ENCODE data around the gene TBC1D5. TPM values are rescaled to one million over a fixed set of nuclear protein-coding genes. Genes with fewer than 3 reads are reported as not detected.
"Not testable (repeated sequence)": the region's sequence is repeated elsewhere in the genome, so short reads cannot be mapped to it uniquely, and the experiment has no call there.

The TBC1D5 gene
- total RNA-seq, 1 experiment from 2014 or later, result 43.3 TPM

DNA sequence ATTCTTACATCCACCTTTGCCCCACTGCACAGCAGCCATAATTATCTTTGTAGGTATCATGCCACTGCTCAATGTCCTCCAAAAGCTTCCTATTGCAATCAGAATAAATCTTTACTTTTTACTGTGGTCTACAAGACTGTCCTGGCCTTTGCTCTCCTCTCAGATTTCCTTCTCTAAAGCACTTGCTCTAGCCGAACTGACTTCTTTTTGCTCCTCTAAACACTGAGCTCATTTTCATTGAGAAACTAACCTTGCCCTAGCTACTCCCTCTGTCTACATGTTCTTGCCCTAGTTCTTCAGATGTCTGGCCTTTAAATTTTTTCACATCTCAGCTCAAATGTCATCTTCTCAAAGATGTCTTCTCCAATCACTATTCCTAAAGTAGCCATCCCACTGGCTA, 342.8 kb downstream of the TBC1D5 start:
- H3K27ac Mint-ChIP-seq (ENCODE audit: low read depth, unreplicated experiment), result no peak overlapping the region
- CTCF ChIA-PET, result interaction anchor here (0.5 to 2.0 kb wide), 6 partner anchors 14 to 801 kb away, joined by 3 to 13 read pairs (median 4); no protein-coding TSS in a partner anchor
- TF ChIP-seq, protein P1, sequence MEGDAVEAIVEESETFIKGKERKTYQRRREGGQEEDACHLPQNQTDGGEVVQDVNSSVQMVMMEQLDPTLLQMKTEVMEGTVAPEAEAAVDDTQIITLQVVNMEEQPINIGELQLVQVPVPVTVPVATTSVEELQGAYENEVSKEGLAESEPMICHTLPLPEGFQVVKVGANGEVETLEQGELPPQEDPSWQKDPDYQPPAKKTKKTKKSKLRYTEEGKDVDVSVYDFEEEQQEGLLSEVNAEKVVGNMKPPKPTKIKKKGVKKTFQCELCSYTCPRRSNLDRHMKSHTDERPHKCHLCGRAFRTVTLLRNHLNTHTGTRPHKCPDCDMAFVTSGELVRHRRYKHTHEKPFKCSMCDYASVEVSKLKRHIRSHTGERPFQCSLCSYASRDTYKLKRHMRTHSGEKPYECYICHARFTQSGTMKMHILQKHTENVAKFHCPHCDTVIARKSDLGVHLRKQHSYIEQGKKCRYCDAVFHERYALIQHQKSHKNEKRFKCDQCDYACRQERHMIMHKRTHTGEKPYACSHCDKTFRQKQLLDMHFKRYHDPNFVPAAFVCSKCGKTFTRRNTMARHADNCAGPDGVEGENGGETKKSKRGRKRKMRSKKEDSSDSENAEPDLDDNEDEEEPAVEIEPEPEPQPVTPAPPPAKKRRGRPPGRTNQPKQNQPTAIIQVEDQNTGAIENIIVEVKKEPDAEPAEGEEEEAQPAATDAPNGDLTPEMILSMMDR (IDR thresholded peaks at IDR 0.05; ENCODE audit: unreplicated experiment), result no peak
- no peaks in the 10 kb centered on the region for H3K27me3 Mint-ChIP-seq (ENCODE audit: insufficient read depth, unreplicated experiment)
- POLR2A ChIA-PET, result interaction anchor here (0.7 to 1.8 kb wide), 3 partner anchors 9 to 72 kb away, joined by 3 to 6 read pairs (median 3); no protein-coding TSS in a partner anchor
- DNase-seq (ENCODE audit: unreplicated experiment), result no peak
- no TSS peak for BruUV-seq (replicated peaks)
- H3K36me3 Mint-ChIP-seq (ENCODE audit: insufficient read depth, unreplicated experiment), result no peaks in the 10 kb centered on the region
- H3K4me1 Mint-ChIP-seq (ENCODE audit: insufficient read depth, unreplicated experiment), result no peaks in the 10 kb centered on the region
- intact Hi-C loops (cut with micrococcal nuclease), result no loop called here
- no peaks in the 10 kb centered on the region for H3K9me3 Mint-ChIP-seq (ENCODE audit: unreplicated experiment)
- H3K4me3 Mint-ChIP-seq (ENCODE audit: unreplicated experiment), result no peak overlapping the region

DNA sequence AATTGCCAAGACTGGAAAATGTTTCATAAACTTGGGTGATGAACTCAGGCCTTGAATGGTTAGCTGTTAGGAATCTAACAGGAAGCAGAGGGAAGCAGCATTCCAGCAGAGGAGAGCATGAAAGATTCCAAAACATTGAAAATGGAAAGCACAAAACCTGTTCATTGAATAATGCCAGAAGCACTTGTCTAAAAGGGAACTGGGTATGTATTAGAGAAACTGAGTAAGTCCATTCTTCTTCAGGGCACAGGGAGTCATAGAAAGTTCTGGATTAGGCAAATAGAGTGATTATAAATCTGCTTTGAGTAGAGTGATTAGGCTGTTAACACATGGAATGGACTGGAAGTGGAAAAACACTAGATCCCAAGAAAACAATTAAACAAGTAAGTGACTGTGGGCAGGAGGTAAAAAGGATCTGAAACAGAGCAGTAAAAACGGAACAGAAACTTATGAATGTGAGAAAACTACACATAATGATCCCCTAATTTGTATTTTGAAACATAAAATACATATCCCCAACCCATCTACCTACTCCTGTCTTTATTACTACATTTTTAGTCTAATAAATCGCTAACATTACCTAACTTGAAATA, 343.4 kb downstream of the TBC1D5 start:
- intact Hi-C loops (cut with micrococcal nuclease), result no loop called here
- Mint-ChIP-seq H3K27me3 (ENCODE audit: insufficient read depth, unreplicated experiment) (no peaks in the 10 kb centered on the region), H3K36me3 (ENCODE audit: insufficient read depth, unreplicated experiment) (no peaks in the 10 kb centered on the region), H3K9me3 (ENCODE audit: unreplicated experiment) (no peaks in the 10 kb centered on the region), H3K4me1 (ENCODE audit: insufficient read depth, unreplicated experiment) (no peaks in the 10 kb centered on the region), H3K4me3 (ENCODE audit: unreplicated experiment) (no peak overlapping the region), H3K27ac (ENCODE audit: low read depth, unreplicated experiment) (no peak overlapping the region)
- no TSS peak for BruUV-seq (replicated peaks)
- TF ChIP-seq, protein P1 (IDR thresholded peaks at IDR 0.05; ENCODE audit: unreplicated experiment), result no peak
- DNase-seq (ENCODE audit: unreplicated experiment), result no peak
- ChIA-PET CTCF (interaction anchor here (0.5 to 2.0 kb wide), 4 partner anchors 12 to 78 kb away, joined by 3 to 13 read pairs (median 6); no protein-coding TSS in a partner anchor), POLR2A (interaction anchor here (0.7 to 1.8 kb wide), 3 partner anchors 8 to 72 kb away, joined by 3 to 6 read pairs (median 3); no protein-coding TSS in a partner anchor)

DNA sequence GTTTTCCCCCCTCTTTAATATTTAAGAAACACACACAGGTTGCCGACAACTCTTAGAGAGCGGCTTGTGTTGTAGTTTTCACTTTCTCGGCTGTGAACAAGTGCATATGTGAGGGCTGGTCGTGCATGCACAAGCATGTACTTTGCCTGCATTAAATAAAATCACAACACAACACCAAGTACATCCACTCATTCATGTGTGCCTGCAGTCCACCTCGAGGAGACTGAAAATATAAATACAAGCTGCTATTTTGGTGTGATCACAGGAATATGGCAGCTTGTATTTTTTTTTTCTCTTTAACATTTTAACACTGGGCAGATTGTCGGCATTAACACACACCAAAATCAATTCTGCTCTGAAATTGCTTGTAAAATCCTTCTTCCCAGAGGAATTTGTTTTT, 346.4 kb downstream of the TBC1D5 start:
- CTCF ChIA-PET, result no interaction called here

DNA sequence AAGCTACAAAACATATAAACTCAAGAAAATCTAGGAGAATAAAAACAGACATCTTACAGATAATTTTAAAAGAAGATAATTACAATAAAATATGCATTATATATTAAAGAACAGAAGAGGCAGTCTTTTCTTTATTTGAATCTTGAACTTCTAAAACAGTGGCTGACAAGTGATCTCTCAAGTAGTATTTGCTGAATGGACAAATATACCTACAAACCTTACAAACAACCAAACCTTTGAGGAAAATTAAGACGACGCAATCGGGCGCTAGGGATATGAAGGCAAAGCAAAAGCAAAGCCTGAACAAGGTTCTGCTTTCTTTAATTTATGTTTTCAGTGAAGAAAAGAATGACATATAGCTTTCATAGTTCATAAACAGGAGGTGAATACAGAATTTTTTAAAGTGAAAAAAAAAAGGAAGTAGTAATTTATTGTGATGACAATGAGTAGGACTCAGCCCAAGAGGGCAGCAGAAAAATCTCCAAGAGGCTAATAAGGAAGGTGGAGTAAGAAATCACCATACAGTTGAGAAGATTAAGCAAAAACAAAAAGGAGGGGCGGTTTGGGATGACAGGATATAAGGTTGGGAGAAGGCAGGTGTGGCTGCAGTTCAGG, 347.8 kb downstream of the TBC1D5 start:
- no TSS peak for BruUV-seq (replicated peaks)
- peaks cover 12% of the 10 kb centered on the region for H3K36me3 Mint-ChIP-seq (ENCODE audit: insufficient read depth, unreplicated experiment)

More for the DNA sequence above, 346.4 kb downstream of the TBC1D5 start:
- H3K4me3 Mint-ChIP-seq (ENCODE audit: unreplicated experiment), result no peak overlapping the region
- TF ChIP-seq, protein P1 (IDR thresholded peaks at IDR 0.05; ENCODE audit: unreplicated experiment), result no peak
- DNase-seq (ENCODE audit: unreplicated experiment), result no peak
- POLR2A ChIA-PET, result no interaction called here
- no peaks in the 10 kb centered on the region for H3K4me1 Mint-ChIP-seq (ENCODE audit: insufficient read depth, unreplicated experiment)
- no peak overlapping the region for H3K27ac Mint-ChIP-seq (ENCODE audit: low read depth, unreplicated experiment)
- peaks cover 12% of the 10 kb centered on the region for H3K36me3 Mint-ChIP-seq (ENCODE audit: insufficient read depth, unreplicated experiment)
- no peaks in the 10 kb centered on the region for H3K27me3 Mint-ChIP-seq (ENCODE audit: insufficient read depth, unreplicated experiment)
- no peaks in the 10 kb centered on the region for H3K9me3 Mint-ChIP-seq (ENCODE audit: unreplicated experiment)
- intact Hi-C loops (cut with micrococcal nuclease), result no loop called here
- BruUV-seq (replicated peaks), result no TSS peak

DNA sequence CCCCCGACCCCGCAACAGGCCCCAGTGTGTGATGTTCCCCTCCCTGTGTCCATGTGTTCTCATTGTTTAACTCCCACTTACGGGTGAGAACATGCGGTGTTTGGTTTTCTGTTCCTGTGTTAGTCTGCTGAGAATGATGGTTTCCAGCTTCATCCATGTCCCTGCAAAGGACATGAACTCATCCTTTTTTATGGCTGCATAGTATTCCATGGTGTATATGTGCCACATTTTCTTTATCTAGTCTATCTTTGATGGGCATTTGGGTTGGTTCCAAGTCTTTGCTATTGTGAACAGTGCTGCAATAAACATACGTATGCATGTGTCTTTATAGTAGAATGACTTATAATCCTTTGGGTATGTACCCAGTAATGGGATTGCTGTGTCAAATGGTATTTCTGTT, 349.9 kb downstream of the TBC1D5 start:
- H3K4me1 Mint-ChIP-seq (ENCODE audit: insufficient read depth, unreplicated experiment); POLR2A ChIA-PET; H3K27me3 Mint-ChIP-seq (ENCODE audit: insufficient read depth, unreplicated experiment); H3K9me3 Mint-ChIP-seq (ENCODE audit: unreplicated experiment); DNase-seq (ENCODE audit: unreplicated experiment); BruUV-seq (replicated peaks); intact Hi-C loops (cut with micrococcal nuclease); CTCF ChIA-PET; H3K4me3 Mint-ChIP-seq (ENCODE audit: unreplicated experiment); H3K27ac Mint-ChIP-seq (ENCODE audit: low read depth, unreplicated experiment): not testable (repeated sequence)
- H3K36me3 Mint-ChIP-seq (ENCODE audit: insufficient read depth, unreplicated experiment), result peaks cover 18% of the 10 kb centered on the region

More for the DNA sequence above, 347.8 kb downstream of the TBC1D5 start:
- POLR2A ChIA-PET, result interaction anchor here (1.0 kb wide), 1 partner anchor 16 kb away, joined by 5 read pairs; no protein-coding TSS in a partner anchor
- intact Hi-C loops (cut with micrococcal nuclease), result no loop called here
- no peaks in the 10 kb centered on the region for H3K9me3 Mint-ChIP-seq (ENCODE audit: unreplicated experiment)
- H3K4me1 Mint-ChIP-seq (ENCODE audit: insufficient read depth, unreplicated experiment), result no peaks in the 10 kb centered on the region
- CTCF ChIA-PET, result no interaction called here
- H3K4me3 Mint-ChIP-seq (ENCODE audit: unreplicated experiment), result no peak overlapping the region
- no peaks in the 10 kb centered on the region for H3K27me3 Mint-ChIP-seq (ENCODE audit: insufficient read depth, unreplicated experiment)
- TF ChIP-seq, protein P1 (IDR thresholded peaks at IDR 0.05; ENCODE audit: unreplicated experiment), result no peak
- no peak for DNase-seq (ENCODE audit: unreplicated experiment)
- H3K27ac Mint-ChIP-seq (ENCODE audit: low read depth, unreplicated experiment), result no peak overlapping the region
